ENCODE results near the gene NDST1. TPM values are rescaled to one million over a fixed set of nuclear protein-coding genes. Genes with fewer than 3 reads are reported as not detected.

NDST1 gene
- polyA plus RNA-seq, 1 experiment, result 52.2 TPM

DNA sequence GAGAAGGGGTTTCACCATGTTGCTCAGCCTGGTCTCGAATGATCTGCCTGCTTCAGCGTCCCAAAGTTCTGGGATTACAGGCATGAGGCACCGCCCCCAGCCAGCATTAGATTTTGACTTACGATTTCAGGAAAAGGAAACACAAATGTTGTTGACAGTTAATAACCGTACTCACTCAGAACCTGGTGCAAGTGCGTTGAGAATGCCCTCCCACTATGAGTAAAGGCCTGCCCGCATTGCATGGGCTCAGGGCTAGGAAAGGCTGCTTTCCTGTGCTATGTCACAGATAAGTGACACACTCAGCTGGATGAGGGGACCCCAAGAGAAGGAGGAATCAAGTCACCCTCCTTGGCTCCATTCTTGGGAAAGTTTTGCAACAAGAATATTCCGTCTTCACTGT, 42.4 kb downstream of the NDST1 start:
- no peaks in the 10 kb centered on the region for H3K27me3 ChIP-seq (ENCODE audit: control insufficient read depth, insufficient read depth, low read length)
- POLR2A ChIA-PET, result no interaction called here
- CTCF ChIA-PET, result interaction anchor here (1.6 to 3.1 kb wide), 2 partner anchors 10 to 91 kb away, joined by 3 to 15 read pairs; no protein-coding TSS in a partner anchor
- no peak overlapping the region for H3K4me3 ChIP-seq (ENCODE audit: low read depth, low read length)
- DNase-seq (ENCODE audit: low read depth, low spot score), result no peak
- TF ChIP-seq CTCF (IDR thresholded peaks at IDR 0.05; ENCODE audit: low read depth, low read length), result no peak
- H3K27ac ChIP-seq (ENCODE audit: low read depth, low read length), result no peak overlapping the region
- no peaks in the 10 kb centered on the region; the same call in 1 of the 2 replicates for H3K9me3 ChIP-seq (ENCODE audit: control insufficient read depth, insufficient read depth, low read length)

DNA sequence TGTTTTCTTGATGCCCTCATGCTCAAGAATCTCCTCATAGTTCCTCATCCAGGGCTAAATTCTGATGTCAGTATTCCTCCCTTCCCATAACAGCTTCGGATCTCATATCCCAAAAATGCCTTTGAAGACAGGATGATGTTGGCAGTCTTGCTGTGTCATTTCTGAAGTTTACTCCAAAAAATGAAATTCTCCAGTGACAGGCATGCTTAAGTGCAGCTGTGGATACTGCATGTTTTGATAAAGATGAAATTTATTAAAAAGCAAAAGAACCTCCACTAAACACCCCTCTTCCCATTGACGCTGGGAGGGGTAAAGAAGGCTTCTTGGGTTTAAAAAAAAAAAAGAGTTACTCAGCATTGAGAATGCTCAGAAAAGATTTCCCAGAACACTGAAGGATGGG, 43.1 kb downstream of the NDST1 start:
- Histone ChIP-seq H3K27ac (ENCODE audit: low read depth, low read length) (no peak overlapping the region), H3K27me3 (ENCODE audit: control insufficient read depth, insufficient read depth, low read length) (no peaks in the 10 kb centered on the region), H3K9me3 (ENCODE audit: control insufficient read depth, insufficient read depth, low read length) (no peaks in the 10 kb centered on the region), H3K4me3 (ENCODE audit: low read depth, low read length) (no peak overlapping the region)
- no peak for TF ChIP-seq CTCF (IDR thresholded peaks at IDR 0.05; ENCODE audit: low read depth, low read length)
- no peak for DNase-seq (ENCODE audit: low read depth, low spot score)
- CTCF ChIA-PET, result interaction anchor here (1.6 to 3.1 kb wide), 2 partner anchors 9 to 92 kb away, joined by 3 to 15 read pairs; no protein-coding TSS in a partner anchor
- POLR2A ChIA-PET, result interaction anchor here (0.6 kb wide), 1 partner anchor 106 kb away, joined by 3 read pairs; no protein-coding TSS in a partner anchor

- H3K27ac ChIP-seq (ENCODE audit: low read depth, low read length), result no peak overlapping the region
- CTCF ChIA-PET, result interaction anchor here (1.5 kb wide), 1 partner anchor 9 kb away, joined by 4 read pairs; no protein-coding TSS in a partner anchor
- no peak overlapping the region for H3K4me3 ChIP-seq (ENCODE audit: low read depth, low read length)
- no peak for DNase-seq (ENCODE audit: low read depth, low spot score)
- POLR2A ChIA-PET, result interaction anchor here (0.5 kb wide), 1 partner anchor 90 kb away, joined by 8 read pairs; no protein-coding TSS in a partner anchor
- no peaks in the 10 kb centered on the region for H3K27me3 ChIP-seq (ENCODE audit: control insufficient read depth, insufficient read depth, low read length)
- no peaks in the 10 kb centered on the region for H3K9me3 ChIP-seq (ENCODE audit: control insufficient read depth, insufficient read depth, low read length)
- no peak for TF ChIP-seq CTCF (IDR thresholded peaks at IDR 0.05; ENCODE audit: low read depth, low read length)
These were observed 45.5 kb downstream of the NDST1 start for GRCh38 chr5:150553402-150553801.

- Histone ChIP-seq H3K27ac (ENCODE audit: low read depth, low read length) (no peak overlapping the region), H3K27me3 (ENCODE audit: control insufficient read depth, insufficient read depth, low read length) (no peaks in the 10 kb centered on the region), H3K9me3 (ENCODE audit: control insufficient read depth, insufficient read depth, low read length) (no peaks in the 10 kb centered on the region), H3K4me3 (ENCODE audit: low read depth, low read length) (no peak overlapping the region)
- POLR2A ChIA-PET, result no interaction called here
- DNase-seq (ENCODE audit: low read depth, low spot score), result no peak
- CTCF ChIA-PET, result interaction anchor here (1.5 kb wide), 1 partner anchor 10 kb away, joined by 4 read pairs; no protein-coding TSS in a partner anchor
- TF ChIP-seq CTCF (IDR thresholded peaks at IDR 0.05; ENCODE audit: low read depth, low read length), result no peak
These were observed 46.0 kb downstream of the NDST1 start for GRCh38 chr5:150553911-150554310.

- ChIA-PET CTCF (interaction anchor here (1.7 kb wide), 1 partner anchor 96 kb away, joined by 4 read pairs; no protein-coding TSS in a partner anchor), POLR2A (interaction anchor here (0.7 kb wide), 1 partner anchor 150 kb away, joined by 3 read pairs; no protein-coding TSS in a partner anchor)
- no peak for DNase-seq (ENCODE audit: low read depth, low spot score)
- Histone ChIP-seq H3K27me3 (ENCODE audit: control insufficient read depth, insufficient read depth, low read length) (no peaks in the 10 kb centered on the region), H3K4me3 (ENCODE audit: low read depth, low read length) (no peak overlapping the region), H3K27ac (ENCODE audit: low read depth, low read length) (no peak overlapping the region), H3K9me3 (ENCODE audit: control insufficient read depth, insufficient read depth, low read length) (no peaks in the 10 kb centered on the region)
- no peak for TF ChIP-seq CTCF (IDR thresholded peaks at IDR 0.05; ENCODE audit: low read depth, low read length)
These were observed 46.9 kb downstream of the NDST1 start for GRCh38 chr5:150554857-150555256.
